DMS153 treated with DMSO at 0.1 percent for 48 hours (cell line): ENCODE results near the gene PRR36.
A peak's percentile ranks its signal among the peaks of the same experiment; 100 is the strongest.

Source experiments
- DNase-seq: peaks from one replicate; lab custom pipeline; 2025; ENCODE audit not compliant: unreplicated experiment; lab: John Stamatoyannopoulos, UW

PRR36 gene

GRCh38 chr19:7872306-7873204 is 1.6 kb downstream of the PRR36 start:
- no peak for DNase-seq

GRCh38 chr19:7871437-7872305 is 2.5 kb downstream of the PRR36 start:
- DNase-seq = peak; percentile 95

GRCh38 chr19:7870571-7871436 is 3.4 kb downstream of the PRR36 start:
- no peak for DNase-seq

GRCh38 chr19:7869910-7870511 is 4.2 kb downstream of the PRR36 start:
- no peak for DNase-seq

- DNase-seq = no peak
Observed at GRCh38 chr19:7869453-7869909, 4.7 kb downstream of the PRR36 start.

GRCh38 chr19:7868671-7869452 is 5.3 kb downstream of the PRR36 start:
- no peak for DNase-seq

GRCh38 chr19:7868326-7868670 is 5.9 kb downstream of the PRR36 start:
- DNase-seq = no peak

- no peak for DNase-seq
Observed at GRCh38 chr19:7867092-7867844, 6.9 kb downstream of the PRR36 start.

GRCh38 chr19:7866399-7867091 is 7.6 kb downstream of the PRR36 start:
- DNase-seq = no peak

- no peak for DNase-seq
Observed at GRCh38 chr19:7865262-7865911, 8.8 kb downstream of the PRR36 start.

- no peak for DNase-seq
Observed at GRCh38 chr19:7864690-7865074, 9.5 kb downstream of the PRR36 start.

GRCh38 chr19:7863971-7864689 is 10.1 kb downstream of the PRR36 start:
- DNase-seq = no peak

GRCh38 chr19:7863157-7863970 is 10.8 kb downstream of the PRR36 start:
- no peak for DNase-seq

- peak; percentile 28 for DNase-seq
Observed at GRCh38 chr19:7862413-7862951, 11.7 kb downstream of the PRR36 start.

GRCh38 chr19:7861619-7862412 is 12.4 kb downstream of the PRR36 start:
- no peak for DNase-seq
